ENCODE results near the gene PTBP1. TPM values are rescaled to one million over a fixed set of nuclear protein-coding genes. Genes with fewer than 3 reads are reported as not detected.

PTBP1 gene
- total RNA-seq, 3 donors from 2014 or later (not counting 1 experiment from before 2014, with no cell fraction given) = 302 to 350 (median 345) TPM

DNA sequence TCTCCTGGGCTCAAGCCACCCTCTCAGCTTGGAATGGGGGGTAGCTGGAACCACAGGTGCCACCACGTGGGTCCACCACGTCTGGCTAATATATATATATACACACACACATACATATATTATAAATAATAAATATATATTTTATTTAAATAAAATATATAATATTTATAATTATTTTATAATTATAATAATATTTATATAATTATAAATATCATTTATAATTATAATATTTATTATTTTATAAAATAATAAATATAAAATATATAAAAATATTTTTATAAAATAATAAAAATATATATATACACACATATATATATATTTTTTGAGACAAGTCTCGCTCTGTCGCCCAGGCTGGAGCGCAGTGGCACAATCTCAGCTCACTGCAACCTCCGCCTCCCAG, 57.3 kb downstream of the PTBP1 start:
- TF ChIP-seq, protein P1, sequence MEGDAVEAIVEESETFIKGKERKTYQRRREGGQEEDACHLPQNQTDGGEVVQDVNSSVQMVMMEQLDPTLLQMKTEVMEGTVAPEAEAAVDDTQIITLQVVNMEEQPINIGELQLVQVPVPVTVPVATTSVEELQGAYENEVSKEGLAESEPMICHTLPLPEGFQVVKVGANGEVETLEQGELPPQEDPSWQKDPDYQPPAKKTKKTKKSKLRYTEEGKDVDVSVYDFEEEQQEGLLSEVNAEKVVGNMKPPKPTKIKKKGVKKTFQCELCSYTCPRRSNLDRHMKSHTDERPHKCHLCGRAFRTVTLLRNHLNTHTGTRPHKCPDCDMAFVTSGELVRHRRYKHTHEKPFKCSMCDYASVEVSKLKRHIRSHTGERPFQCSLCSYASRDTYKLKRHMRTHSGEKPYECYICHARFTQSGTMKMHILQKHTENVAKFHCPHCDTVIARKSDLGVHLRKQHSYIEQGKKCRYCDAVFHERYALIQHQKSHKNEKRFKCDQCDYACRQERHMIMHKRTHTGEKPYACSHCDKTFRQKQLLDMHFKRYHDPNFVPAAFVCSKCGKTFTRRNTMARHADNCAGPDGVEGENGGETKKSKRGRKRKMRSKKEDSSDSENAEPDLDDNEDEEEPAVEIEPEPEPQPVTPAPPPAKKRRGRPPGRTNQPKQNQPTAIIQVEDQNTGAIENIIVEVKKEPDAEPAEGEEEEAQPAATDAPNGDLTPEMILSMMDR (IDR thresholded peaks at IDR 0.05) = no peak

DNA sequence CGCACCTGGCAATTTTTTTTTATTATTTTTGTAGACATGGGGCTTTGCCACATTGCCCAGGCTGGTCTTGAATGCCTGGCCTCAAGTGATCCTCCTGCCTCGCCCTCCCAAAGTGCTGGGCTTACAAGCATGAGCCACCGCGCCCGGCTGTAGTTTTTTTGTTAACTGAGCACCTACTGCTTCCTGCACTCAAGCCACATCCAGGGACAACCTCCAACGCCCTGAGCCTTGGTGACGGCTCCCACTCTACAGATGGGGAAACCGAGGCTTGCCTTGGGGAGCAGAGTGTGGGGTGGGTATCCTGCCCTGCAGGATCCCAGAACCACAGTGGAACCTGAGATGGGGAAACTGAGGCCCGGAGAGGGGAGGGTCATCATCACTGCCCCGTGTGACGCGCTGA, 57.9 kb downstream of the PTBP1 start:
- H3K36me3 Mint-ChIP-seq = no peaks in the 10 kb centered on the region
- Histone ChIP-seq H3K4me1 (ENCODE audit: control insufficient read depth, insufficient read depth, low read length) (peaks cover 7% of the 10 kb centered on the region), H3K27me3 (ENCODE audit: control insufficient read depth, insufficient read depth, low read length) (peaks cover 7% of the 10 kb centered on the region), H3K27ac (ENCODE audit: low read length) (no peak overlapping the region), H3K9me3 (ENCODE audit: control insufficient read depth, insufficient read depth, low read length) (no peaks in the 10 kb centered on the region), H3K4me3 (ENCODE audit: low read length) (no peak overlapping the region), H3K36me3 (ENCODE audit: control insufficient read depth, insufficient read depth, low read length) (no peaks in the 10 kb centered on the region)
- peaks cover 0 to 4% of the 10 kb centered on the region in 2 donors for H3K4me1 Mint-ChIP-seq
- whole genome bisulfite sequencing (ENCODE audit: insufficient coverage) = 87% methylated on average over 12 of the region's 12 CpGs
- H3K4me3 Mint-ChIP-seq = no peak overlapping the region
- TF ChIP-seq, protein P1 (IDR thresholded peaks at IDR 0.05) = no peak
- intact Hi-C loops (cut with micrococcal nuclease) = no loop called here
- no peaks in the 10 kb centered on the region for H3K9me3 Mint-ChIP-seq
- DNase-seq = no peak
- H3K27me3 Mint-ChIP-seq (ENCODE audit: low read depth in 2 of 2) = peaks cover 7 to 11% of the 10 kb centered on the region in 2 donors
- no peak overlapping the region for H3K27ac Mint-ChIP-seq
- ATAC-seq = no peak

More for the DNA sequence above, 57.3 kb downstream of the PTBP1 start:
- H3K4me1 ChIP-seq (ENCODE audit: control insufficient read depth, insufficient read depth, low read length) = peaks cover 3% of the 10 kb centered on the region
- WGBS (ENCODE audit: insufficient coverage) = 100% methylated on average over 4 of the region's 6 CpGs
- DNase-seq (no peak), ATAC-seq (no peak)
- H3K27me3 ChIP-seq (ENCODE audit: control insufficient read depth, insufficient read depth, low read length) = peaks cover 6% of the 10 kb centered on the region
- H3K27ac ChIP-seq (ENCODE audit: low read length) = no peak overlapping the region
- no peaks in the 10 kb centered on the region for H3K36me3 ChIP-seq (ENCODE audit: control insufficient read depth, insufficient read depth, low read length)
- peaks cover 7 to 11% of the 10 kb centered on the region in 2 donors for H3K27me3 Mint-ChIP-seq (ENCODE audit: low read depth in 2 of 2)
- no peaks in the 10 kb centered on the region for H3K36me3 Mint-ChIP-seq
- H3K4me3 ChIP-seq (ENCODE audit: low read length) = no peak overlapping the region
- peaks cover 0 to 4% of the 10 kb centered on the region in 2 donors for H3K4me1 Mint-ChIP-seq
- no peak overlapping the region for H3K27ac Mint-ChIP-seq
- intact Hi-C loops (cut with micrococcal nuclease) = no loop called here
- no peaks in the 10 kb centered on the region for H3K9me3 Mint-ChIP-seq
- no peak overlapping the region for H3K4me3 Mint-ChIP-seq
- no peaks in the 10 kb centered on the region for H3K9me3 ChIP-seq (ENCODE audit: control insufficient read depth, insufficient read depth, low read length)

DNA sequence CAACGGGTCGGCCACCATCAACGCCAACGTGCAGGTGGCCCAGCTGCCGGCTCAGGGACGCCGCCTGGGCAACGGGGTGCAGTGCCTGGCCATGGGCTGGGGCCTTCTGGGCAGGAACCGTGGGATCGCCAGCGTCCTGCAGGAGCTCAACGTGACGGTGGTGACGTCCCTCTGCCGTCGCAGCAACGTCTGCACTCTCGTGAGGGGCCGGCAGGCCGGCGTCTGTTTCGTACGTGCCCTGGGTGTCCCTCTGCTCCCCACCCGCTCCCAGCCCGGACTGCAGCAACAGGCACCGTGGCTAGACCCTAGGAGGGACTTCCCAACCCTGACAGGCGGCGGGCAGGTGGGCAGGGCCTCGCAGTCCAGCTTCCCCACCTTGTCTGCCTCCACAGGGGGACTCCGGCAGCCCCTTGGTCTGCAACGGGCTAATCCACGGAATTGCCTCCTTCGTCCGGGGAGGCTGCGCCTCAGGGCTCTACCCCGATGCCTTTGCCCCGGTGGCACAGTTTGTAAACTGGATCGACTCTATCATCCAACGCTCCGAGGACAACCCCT, 58.4 kb downstream of the PTBP1 start:
- WGBS (ENCODE audit: insufficient coverage) = 78% methylated on average over 40 of the region's 40 CpGs

More for the DNA sequence above, 58.4 kb downstream of the PTBP1 start:
- H3K9me3 Mint-ChIP-seq = no peaks in the 10 kb centered on the region
- Histone ChIP-seq H3K4me3 (ENCODE audit: low read length) (no peak overlapping the region), H3K4me1 (ENCODE audit: control insufficient read depth, insufficient read depth, low read length) (peaks cover 9% of the 10 kb centered on the region), H3K27me3 (ENCODE audit: control insufficient read depth, insufficient read depth, low read length) (peaks cover 7% of the 10 kb centered on the region), H3K27ac (ENCODE audit: low read length) (no peak overlapping the region), H3K36me3 (ENCODE audit: control insufficient read depth, insufficient read depth, low read length) (no peaks in the 10 kb centered on the region), H3K9me3 (ENCODE audit: control insufficient read depth, insufficient read depth, low read length) (no peaks in the 10 kb centered on the region)
- peaks cover 0 to 4% of the 10 kb centered on the region in 2 donors for H3K4me1 Mint-ChIP-seq
- DNase-seq (no peak), ATAC-seq (no peak)
- H3K27me3 Mint-ChIP-seq (ENCODE audit: low read depth in 2 of 2) = peaks cover 7 to 11% of the 10 kb centered on the region in 2 donors
- intact Hi-C loops (cut with micrococcal nuclease) = no loop called here
- H3K36me3 Mint-ChIP-seq = no peaks in the 10 kb centered on the region
- H3K27ac Mint-ChIP-seq = no peak overlapping the region
- H3K4me3 Mint-ChIP-seq = no peak overlapping the region
- TF ChIP-seq, protein P1 (IDR thresholded peaks at IDR 0.05) = no peak
